HG03135 (cell line): ENCODE measurements around the gene COL6A2.
"Not testable (repeated sequence)": the region's sequence is repeated elsewhere in the genome, so short reads cannot be mapped to it uniquely, and the experiment has no call there.

ENCODE experiments used
- ATAC-seq: cut with Tn5 transposase; IDR thresholded peaks from one replicate; pipeline ENCODE4 v1.9.1; 2021; ENCODE audit warnings: mild to moderate bottlenecking, moderate library complexity; ENCODE audit not compliant: unreplicated experiment

The COL6A2 gene

DNA sequence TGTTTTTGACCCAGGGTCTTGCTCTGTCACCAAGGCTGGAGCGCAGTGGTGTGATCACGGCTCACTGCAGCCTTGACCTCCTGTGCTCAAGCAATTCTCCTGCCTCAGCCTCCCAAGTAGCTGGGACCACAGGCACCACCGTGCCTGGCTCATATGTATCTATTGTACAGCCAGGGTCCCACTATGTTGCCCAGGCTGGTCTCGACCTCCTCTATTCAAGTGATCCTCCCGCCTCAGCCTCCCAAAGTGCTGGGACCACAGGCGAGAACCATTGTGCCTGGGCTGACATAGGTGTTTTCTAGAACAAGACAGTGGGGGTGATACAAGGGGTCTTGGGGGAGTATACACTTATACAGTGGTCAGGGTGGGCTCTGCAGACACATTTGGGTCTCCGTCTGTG lies 40.0 kb downstream of the COL6A2 start:
- ATAC-seq, result no peak

DNA sequence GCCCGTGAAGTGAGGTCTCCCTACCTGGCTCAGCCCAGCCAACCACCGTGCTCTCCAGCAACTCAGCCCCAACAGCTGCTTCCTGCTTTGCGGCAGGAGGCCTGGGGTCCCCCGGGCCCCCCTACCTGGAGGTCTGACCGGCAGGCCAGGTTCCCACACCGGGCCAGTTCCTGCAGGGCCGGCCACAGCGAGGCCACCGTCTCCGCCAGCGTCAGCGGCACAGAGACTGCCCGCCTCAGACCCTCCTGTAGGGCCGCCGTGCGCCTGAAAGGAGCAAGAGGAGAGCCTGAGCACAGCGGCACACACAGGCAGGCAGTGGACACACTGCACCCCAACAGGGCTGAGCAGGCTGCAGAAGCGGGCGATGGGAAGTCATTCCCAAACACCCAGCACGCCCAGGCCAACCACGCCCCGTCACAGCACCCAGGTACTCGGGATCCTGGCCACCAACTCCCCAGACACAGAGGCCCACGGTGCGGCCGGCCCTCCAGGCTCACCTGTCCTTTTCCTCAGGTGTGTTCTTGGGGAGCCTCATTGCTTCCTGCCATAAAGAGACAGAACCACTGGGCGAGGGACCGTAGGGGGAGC lies 40.6 kb downstream of the COL6A2 start:
- ATAC-seq, result no peak

DNA sequence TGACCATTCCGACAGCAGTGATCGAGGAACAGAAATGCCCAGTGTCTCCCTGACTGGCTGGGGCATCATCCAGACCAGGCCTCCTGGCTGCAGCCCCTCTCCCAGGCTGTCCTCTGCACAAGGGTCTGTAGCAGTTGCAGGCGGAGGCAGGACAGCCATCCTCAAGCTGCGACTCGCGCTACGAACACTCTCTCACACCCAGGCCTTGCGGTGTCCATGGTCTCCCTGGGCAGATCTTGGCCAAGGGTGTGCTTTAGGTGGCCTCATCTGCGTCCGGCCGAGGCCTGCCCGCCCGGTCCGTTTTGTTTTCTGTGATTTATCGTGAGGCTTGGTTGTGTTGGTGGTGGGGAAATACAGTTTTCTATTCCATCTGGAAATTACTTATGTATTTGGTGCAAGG lies 41.8 kb downstream of the COL6A2 start:
- ATAC-seq, result no peak

DNA sequence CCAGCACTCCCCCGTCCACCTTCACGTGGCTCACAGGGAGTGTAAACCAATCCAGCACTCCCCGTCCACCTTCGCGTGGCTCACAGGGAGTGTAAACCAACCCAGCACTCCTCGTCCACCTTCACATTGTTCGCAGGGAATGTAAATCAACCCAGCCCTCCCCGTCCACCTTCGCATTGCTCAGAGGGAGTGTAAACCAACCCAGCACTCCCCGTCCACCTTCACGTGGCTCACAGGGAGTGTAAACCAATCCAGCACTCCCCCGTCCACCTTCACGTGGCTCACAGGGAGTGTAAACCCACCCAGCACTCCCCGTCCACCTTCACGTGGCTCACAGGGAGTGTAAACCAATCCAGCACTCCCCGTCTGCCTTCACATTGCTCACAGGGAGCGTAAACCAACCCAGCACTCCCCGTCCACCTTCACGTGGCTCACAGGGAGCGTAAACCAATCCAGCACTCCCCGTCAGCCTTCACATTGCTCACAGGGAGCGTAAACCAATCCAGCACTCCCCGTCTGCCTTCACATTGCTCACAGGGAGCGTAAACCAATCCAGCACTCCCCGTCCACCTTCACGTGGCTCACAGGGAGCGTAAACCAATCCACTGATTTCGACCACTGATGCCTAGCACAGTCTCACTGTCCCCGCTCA lies 42.6 kb downstream of the COL6A2 start:
- ATAC-seq, result not testable (repeated sequence)

DNA sequence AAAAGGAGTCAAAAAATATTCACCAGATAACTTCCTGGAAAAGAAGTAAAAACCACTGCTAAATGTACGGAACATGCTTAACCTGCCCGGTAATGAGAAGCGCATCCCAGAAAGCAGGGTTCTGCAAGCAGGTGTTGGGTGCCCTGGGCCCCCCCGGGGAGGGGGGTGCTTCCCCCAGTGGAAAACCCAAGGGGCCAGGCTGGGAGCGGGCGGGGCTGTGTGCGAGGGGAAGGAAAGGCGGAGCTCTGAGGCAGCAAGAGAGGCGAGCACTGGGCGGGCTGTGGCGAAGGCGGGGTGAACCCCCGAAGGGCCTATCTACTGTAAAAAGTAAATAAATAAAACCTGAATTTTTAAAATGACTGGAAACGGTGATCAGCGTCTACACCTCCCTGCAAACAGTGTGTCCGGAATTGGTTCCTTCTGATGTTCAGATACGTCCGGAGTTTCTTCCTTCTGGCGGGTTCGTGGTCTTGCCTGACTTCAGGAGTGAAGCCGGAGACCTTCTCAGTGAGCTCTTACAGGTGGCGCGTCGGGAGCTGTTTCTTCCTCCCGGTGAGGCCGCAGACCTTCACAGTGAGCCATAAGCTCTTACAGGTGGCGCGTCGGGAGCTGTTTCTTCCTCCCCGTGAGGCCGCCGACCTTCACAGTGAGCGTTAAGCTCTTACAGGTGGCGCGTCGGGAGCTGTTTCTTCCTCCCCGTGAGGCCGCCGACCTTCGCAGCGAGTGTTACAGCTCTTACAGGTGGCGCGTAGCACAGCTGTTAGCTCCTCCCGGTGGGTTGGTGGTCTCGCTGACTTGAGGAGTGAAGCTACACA lies 44.1 kb downstream of the COL6A2 start:
- ATAC-seq, result no peak

DNA sequence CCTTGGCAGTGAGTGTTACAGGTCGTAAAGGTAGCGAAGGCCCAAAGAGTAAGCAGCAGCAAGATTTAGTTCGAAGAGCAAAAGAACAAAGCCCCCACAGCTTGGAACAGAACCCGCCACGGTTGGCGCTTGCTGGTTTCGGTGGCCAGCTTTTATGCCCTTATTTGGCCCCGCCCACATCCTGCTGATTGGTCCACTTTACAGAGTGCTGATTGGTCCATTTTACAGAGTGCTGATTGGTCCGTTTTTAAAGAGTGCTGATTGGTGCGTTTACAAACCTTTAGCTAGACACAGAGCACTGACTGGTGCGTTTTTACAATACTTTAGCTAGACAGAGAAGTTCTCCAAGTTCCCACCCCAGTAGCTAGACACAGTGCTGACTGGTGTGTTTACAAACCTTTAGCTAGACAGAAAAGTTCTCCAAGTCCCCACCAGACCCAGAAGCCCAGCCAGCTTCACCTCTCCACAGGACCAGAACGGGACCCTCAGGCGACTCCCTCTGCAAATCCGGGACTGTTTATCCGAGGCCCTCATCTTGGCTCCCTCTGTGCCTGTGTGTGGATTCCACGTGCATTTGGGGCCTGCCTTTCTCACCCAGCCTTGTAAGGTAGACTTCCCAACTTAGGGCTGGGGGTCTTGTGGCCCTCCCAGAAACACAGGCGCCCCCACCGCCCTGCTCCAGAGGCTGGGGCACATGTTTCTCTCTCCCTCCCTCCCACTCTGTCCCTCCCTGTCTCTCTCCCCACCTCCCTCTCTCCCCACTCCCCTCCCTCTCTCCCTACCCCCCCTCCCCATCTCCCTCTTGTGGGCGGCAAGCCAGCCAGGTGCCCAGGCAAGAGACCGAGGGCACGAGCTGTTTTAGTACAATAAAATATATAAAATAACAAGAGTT lies 44.9 kb downstream of the COL6A2 start:
- no peak for ATAC-seq

DNA sequence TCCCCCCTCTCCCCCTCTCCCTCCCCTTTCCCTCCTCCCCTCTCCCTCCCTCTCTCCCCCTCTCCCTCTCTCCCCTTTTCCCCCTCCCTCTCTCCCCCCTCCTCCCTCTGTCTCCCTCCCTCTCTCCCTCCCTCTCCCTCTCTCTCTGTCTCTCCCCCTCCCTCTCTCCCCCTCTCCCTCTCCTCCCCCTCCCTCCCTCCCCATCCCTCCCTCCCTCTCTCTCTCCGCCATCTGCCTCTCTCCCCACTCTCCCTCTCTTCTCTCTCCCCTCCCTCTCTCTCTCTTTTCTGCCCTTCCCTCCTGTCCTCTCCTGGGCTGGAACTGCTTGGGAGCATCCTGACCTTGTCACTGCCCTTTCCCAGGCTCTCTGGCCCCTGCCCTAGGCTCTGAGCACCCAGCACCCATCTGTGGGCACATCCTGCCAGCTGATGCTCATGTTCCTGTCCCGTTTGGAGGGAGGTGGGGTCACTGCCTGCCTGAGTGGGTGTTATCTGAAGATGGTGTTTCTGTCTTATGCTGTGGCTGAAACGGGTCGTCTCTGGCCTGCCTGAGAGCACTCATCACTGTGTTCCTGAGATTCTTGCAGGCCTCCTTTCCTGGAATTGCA lies 46.7 kb downstream of the COL6A2 start:
- ATAC-seq, result no peak

DNA sequence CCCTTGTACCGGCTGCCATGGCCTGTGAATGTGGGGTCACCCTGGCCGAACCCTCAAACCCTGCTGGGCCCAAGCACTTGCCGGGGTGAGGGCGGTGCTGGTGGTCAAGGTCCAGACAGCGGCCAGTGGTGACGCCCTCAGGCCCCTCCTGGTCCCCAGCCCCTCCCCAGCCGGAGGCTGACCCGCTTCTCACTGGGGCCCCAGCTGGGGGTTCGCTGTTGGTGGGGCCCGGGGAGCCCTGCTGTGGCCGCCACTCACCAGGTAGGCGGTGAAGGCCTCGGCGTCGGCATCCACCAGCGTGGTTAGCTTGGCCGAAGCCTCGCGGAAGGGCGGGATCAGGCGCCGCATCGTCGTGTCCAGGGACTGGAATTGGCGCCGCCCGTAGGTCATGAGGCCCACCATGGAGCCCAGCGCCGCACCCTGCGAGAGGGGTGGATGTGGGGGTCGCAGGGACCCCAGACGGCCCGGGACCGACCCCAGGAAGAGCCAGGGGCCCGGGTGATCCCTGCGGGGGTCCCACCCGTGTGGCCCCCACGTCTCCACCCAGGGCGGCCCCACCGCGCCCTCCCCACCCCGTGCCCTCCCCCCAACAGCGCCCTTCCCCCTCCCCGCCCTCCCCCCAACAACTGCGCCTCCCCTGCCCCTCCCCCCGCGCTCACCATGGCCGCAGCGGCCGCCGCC lies 47.4 kb downstream of the COL6A2 start:
- no peak for ATAC-seq

DNA sequence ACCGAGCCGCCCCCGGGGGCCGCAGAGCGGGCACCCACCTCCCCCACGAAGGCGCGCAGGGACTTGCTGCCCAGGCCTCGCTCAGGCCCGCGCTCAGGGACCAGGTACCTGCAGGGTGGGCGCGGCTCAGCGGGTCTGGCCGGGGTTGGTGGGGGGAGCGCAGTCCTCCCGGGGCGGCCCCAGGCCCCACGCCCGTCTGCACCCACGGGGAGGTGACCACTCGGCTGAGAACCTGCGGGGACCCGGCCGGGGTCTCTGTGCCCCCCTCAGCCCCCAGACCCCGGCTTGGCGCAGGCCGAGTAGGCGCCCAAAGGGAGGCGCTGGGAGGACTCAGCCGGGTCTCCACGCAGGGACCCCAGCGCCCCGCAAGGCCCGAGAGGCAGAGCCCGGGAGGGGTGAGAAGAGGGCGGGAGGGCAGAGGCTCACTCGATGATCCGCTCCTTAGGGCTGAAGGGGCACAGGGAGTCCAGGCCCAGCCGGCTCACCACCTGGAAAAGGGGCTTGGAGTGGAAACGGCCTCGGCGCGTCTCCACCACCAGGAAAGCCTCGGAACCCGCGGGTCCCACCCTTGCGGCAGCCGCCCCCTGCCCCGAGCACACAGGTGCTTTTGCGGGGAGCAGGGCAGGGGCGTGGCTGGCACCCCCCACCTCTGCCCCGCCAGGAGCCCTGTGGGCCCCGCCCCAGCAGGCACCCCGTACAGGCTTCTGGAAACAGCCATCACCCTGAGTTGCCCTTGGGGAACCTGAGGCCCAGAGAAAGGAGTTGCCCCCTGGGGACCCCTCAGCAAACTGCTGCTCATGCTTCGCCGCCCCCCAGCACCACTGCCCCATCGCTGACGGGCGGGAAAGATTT lies 48.2 kb downstream of the COL6A2 start:
- ATAC-seq, result no peak

DNA sequence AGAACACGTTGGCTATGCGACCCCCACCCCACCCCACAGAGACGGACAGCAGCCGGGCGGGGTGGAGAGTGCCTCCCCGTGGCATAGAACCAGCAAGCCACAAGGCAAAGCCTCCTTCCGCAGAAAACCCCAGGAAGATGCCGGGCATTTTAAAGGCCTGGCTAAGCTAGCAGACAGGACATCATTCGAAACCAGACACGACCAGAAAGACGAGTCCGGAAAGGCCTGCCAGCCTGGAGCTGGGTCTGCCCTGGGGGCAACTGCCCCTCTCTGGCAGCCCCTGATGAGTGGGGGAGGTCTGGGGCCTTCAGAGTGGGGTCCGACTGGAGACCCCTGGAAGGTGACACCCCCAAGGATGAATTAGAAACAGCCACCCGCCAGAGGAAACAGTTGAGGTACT lies 48.9 kb downstream of the COL6A2 start:
- ATAC-seq, result no peak

DNA sequence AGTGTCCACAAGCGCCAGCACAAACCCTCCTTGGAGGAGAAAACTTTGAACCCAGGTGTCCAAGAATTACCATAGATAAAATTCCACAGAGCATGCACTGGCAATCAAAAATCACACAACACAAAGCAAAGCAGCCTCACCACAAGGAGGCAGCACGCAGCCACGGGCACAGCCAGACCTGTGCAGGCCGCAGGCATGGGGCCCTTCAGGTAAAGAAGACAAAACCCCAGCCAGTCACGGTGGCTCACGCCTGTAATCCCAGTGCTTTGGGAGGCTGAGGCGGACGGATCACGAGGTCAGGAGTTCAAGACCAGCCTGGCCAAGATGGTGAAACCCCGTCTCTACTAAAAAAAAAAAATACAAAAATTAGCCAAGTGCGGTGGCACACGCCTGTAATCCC lies 49.5 kb downstream of the COL6A2 start:
- ATAC-seq, result not testable (repeated sequence)

DNA sequence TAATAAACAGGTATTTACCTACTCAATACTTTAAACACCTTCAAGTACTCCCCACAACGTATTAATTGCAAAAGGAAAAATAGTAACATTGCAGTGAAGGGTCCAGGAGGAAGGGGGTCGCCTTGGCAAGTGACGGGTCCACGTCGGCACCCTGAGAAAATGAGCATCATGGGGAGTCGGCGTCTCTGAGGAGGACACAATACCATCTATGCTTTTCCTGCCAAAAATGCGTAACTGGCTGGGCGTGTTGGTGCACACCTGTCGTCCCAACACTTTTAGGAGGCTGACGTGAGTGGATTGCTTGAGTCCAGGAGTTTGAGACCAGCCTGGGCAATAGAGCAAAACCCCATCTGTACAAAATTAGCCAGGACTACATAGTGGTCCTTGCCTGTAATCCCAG lies 50.2 kb downstream of the COL6A2 start:
- no peak for ATAC-seq

DNA sequence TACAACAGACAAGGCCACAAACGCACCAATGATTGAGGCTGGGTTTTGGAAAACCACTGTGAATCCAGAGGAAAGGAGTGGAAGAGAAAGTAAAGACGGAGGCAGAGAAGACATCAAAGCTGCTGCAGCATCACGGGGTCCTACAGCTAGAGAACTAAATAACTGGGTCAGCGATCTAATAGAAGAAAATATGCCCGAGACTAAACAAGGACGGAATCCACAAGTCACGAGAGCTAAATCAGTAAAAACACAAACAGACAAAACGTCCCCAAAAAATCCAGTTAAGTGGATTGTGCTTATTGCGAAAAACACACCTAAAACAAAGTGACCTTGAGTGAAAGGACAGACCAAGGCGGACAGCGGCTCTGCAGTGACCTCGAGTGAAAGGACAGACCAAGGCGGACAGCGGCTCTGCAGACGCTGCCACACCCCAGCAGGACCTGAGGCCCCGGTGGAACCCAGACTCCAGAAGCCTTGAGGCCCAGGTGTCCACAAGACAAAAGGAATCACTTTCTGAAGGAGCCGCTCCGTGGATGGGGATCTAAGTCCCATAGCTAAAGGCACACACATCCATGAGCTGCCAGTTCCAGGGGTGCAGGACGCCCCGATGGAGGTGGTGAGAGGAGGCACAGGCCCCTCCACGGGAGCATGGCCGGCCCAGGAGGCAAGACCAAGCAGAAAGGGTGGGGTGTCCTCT lies 51.4 kb downstream of the COL6A2 start:
- ATAC-seq, result no peak

DNA sequence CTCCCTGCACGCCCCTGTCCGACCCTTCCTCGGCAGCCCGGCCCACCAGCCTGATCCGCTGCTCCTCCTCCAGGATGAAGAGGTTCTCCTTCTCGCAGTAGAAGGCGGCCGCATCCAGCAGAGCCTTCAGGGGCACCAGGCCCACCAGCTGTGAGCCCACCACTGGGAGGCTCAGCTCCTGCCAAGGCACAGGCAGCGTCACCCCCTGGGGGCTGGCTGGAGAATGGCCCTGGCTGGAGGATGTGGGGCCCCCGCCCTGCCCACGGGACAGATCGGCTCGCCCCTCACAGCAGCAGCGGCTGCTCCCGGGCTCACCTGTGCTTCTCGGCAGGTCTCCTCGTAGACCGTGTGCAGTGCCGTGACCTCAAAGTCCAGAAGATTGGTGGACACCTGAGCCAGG lies 52.2 kb downstream of the COL6A2 start:
- ATAC-seq, result no peak

DNA sequence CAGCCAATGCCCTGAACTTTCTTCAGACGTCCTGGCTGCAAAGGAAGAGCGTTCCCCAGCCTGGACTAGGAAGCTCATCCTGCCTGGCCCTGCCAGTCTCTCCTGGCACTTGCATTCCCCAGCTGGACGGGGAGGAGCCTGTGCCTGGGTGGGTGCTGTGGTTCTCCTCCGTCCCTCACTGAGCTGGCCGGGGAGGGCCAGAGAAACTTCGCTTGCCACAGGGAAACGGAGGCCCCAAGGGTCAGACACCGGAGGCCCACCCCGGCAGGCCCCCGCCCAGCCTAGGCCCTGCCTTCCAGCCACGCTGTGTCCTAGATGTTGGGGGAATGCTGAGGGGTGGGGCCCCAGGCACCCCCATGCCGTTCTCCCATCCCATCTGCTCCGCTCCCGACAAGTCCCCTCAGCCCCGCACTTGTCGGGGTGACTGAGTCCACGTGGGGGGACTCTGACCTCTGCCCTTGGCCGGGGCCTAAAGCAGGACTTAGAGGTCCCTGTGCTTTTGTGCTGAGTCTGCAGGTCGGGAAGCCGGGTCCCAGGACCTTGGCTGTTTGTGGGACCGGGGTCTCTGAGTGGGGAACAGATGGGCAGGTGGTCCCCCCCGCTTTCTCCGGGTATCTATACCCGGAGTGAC lies 52.7 kb downstream of the COL6A2 start:
- ATAC-seq, result no peak

DNA sequence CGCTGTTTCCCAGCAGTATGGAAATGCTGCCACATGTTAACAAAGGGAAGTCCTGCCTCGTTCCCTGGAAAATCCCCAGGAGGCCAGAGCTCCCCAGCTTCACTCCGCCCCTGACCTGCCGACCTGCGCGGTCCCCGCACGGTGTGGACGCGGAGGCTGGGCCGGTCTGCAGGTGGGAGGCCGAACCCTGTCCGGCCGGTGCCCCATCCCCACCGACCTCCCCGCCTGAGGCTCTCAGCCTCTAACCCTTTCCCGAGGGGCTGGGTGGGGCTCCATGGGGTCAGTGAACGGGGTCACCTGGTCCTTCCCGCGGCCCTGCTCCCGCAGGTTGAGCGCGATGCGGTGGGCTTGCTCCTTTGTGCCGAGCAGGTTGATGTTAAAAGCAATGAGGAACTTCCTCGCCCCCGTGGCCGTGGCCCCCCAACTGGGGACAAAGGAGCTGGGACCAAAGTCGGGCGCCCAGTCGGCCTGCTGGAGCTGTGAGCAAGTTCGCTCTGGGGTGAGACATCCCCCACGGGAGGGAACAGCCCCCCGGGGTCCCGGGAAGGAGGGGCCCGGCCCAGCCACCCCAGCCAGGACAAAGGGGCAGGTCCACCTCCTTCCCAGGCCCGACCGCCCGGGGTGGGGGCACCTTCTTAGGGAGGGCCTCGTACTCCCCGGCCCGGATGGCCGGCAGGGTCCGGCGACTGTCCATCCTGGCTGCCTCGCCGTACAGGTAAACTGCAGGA lies 53.5 kb downstream of the COL6A2 start:
- ATAC-seq, result no peak
